NCI-H524 treated with DMSO at 0.1 percent for 48 hours (cell line): ENCODE measurements around the gene KRTAP9-7.

Experiments used
- DNase-seq: peaks from one replicate; lab custom pipeline; 2025; lab: John Stamatoyannopoulos, UW

The KRTAP9-7 gene

GRCh38 chr17:41322094-41322902, 46.8 kb downstream of the KRTAP9-7 start:
- no peak for DNase-seq

GRCh38 chr17:41322903-41323895, 47.7 kb downstream of the KRTAP9-7 start:
- DNase-seq: no peak

- DNase-seq: no peak
Observed at GRCh38 chr17:41324180-41325075, 48.9 kb downstream of the KRTAP9-7 start.

- DNase-seq: no peak
Observed at GRCh38 chr17:41325126-41325525, 49.6 kb downstream of the KRTAP9-7 start.

- DNase-seq: no peak
Observed at GRCh38 chr17:41325611-41326010, 50.1 kb downstream of the KRTAP9-7 start.
